Nephron progenitor cell (in vitro differentiated cells): ENCODE measurements around the gene KYNU.

Source experiments
- DNase-seq: peaks from one replicate; pipeline ENCODE4 v3.0.0; 2021
- H3K27ac Mint-ChIP-seq: 2 replicates; pipeline ENCODE4 v1.8.0; 2021; ENCODE audit warnings: mild to moderate bottlenecking, moderate library complexity, mixed read lengths
- H3K27me3 Mint-ChIP-seq: 2 replicates; pipeline ENCODE4 v1.8.0; 2021; ENCODE audit warnings: mild to moderate bottlenecking, low read depth, mixed read lengths; ENCODE audit not compliant: poor library complexity
- H3K36me3 Mint-ChIP-seq: 2 replicates; pipeline ENCODE4 v1.8.0; 2021; ENCODE audit warnings: low read depth, mixed read lengths
- H3K4me1 Mint-ChIP-seq: 2 replicates; pipeline ENCODE4 v1.8.0; 2021; ENCODE audit warnings: mixed read lengths
- H3K4me3 Mint-ChIP-seq: 2 replicates; pipeline ENCODE4 v1.8.0; 2021; ENCODE audit warnings: mild to moderate bottlenecking, moderate library complexity, mixed read lengths
- H3K9me3 Mint-ChIP-seq: 2 replicates; pipeline ENCODE4 v1.8.0; 2021; ENCODE audit warnings: mild to moderate bottlenecking, moderate library complexity, mixed read lengths
- CTCF ChIP-seq: fragments of 200-600 bp; sonication (generic); IDR thresholded peaks from 2 replicates; pipeline ENCODE4 v1.5.0; 2021; ENCODE audit warnings: antibody characterized with exemption

The KYNU gene

DNA sequence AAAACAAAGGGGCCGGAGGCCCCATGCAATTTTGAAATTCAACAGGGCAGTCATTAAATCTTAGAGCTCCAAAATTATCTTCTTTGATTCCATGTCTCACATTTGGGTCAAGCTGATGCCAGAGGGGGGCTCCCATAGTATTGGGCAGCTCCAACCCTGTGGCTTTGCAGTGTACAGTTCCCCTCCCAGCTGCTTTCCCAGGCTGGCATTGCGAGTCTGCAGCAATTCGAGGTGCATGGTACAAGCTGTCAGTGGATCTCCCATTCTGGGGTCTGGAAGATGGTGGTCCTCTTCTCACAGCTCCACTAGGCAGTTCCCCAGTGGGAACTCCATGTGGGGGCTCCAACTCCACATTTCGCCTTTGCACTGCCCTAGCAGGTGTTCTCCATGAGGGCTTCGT lies 179.1 kb downstream of the KYNU start:
- H3K36me3 Mint-ChIP-seq = peaks cover 5% of the 10 kb centered on the region
- no peaks in the 10 kb centered on the region for H3K4me1 Mint-ChIP-seq
- TF ChIP-seq CTCF = no peak

GRCh38 chr2:143058851-143059250 lies 181.4 kb downstream of the KYNU start:
- peaks cover 4% of the 10 kb centered on the region for H3K27me3 Mint-ChIP-seq
- no peak overlapping the region for H3K4me3 Mint-ChIP-seq
- DNase-seq = no peak
- no peak for TF ChIP-seq CTCF
- H3K27ac Mint-ChIP-seq = peak overlapping the region; percentile 79
- H3K9me3 Mint-ChIP-seq = peaks cover 16% of the 10 kb centered on the region
- H3K36me3 Mint-ChIP-seq = peaks cover 5% of the 10 kb centered on the region
- no peaks in the 10 kb centered on the region for H3K4me1 Mint-ChIP-seq

More for the DNA sequence above, 179.1 kb downstream of the KYNU start:
- Mint-ChIP-seq H3K27ac (no peak overlapping the region), H3K27me3 (peaks cover 4% of the 10 kb centered on the region), H3K4me3 (no peak overlapping the region), H3K9me3 (peaks cover 16% of the 10 kb centered on the region)
- DNase-seq = no peak

DNA sequence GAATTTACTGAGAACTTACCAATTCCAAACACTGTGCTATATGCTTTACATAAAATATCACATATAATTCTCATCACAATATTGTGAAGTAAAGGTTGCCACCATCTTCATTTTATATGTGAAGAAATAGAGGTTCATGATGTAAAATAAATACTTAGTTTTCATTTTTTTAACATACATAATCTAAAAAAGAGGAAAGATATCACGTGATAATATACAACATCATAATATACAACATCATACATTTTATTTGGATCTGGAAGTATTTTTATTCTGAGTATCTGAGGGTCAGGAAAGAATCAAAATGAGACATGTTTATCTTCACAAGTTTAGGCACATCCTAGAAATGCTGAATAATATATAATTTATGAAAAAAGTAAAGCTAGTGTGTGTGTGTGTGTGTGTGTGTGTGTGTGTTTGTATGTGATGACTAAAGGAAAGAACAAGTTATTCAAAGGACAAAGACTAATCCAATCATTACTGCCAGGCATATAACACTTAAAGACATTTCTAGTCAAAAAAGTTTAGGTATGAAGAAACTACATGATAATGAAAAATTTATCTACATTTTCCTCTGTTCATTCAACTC lies 186.2 kb downstream of the KYNU start:
- DNase-seq = no peak
- no peak overlapping the region for H3K27ac Mint-ChIP-seq
- H3K4me1 Mint-ChIP-seq = no peaks in the 10 kb centered on the region
- H3K27me3 Mint-ChIP-seq = peaks cover 4% of the 10 kb centered on the region
- H3K4me3 Mint-ChIP-seq = no peak overlapping the region
- H3K9me3 Mint-ChIP-seq = peaks cover 11% of the 10 kb centered on the region
- no peaks in the 10 kb centered on the region for H3K36me3 Mint-ChIP-seq
- TF ChIP-seq CTCF = no peak

DNA sequence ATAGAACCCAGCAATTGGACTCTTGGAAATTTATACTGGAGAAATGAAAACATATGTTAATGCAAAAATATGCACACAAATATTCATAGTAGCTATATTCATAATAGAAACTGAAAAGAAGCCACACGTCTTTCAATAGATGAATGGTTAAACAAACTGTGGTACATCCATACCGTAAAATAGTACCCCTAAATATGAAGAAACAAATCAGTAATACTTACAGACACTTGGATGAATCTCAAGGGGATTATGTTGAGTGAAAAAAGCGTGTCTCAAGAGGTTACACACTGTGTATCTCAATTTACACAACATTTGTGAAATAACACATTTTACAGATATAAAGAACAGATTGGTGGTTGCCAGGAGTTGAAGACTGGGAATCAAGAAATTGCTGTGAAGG lies 190.6 kb downstream of the KYNU start:
- Mint-ChIP-seq H3K9me3 (peaks cover 11% of the 10 kb centered on the region), H3K36me3 (no peaks in the 10 kb centered on the region), H3K27me3 (no peaks in the 10 kb centered on the region), H3K4me1 (no peaks in the 10 kb centered on the region), H3K27ac (no peak overlapping the region), H3K4me3 (no peak overlapping the region)
- TF ChIP-seq CTCF = no peak
- no peak for DNase-seq

DNA sequence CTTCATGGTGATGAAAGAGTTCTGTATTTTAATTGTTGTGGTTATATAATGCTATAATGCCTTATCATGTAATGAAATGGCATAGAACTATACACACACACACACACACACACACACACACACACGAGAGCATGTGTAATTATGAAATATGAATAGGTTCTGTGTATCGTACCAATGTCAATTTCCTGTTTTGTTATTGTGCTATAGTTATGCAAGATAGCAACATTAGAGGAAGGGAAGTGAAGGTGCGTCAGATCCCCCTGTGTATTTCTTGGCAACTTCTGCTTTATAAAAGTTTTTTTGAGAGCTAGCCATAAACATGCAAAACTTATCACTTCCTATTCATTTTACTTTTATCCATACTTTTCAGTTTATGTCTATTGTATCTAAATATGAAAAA lies 191.0 kb downstream of the KYNU start:
- H3K27me3 Mint-ChIP-seq = no peaks in the 10 kb centered on the region
- no peaks in the 10 kb centered on the region for H3K4me1 Mint-ChIP-seq
- no peak overlapping the region for H3K4me3 Mint-ChIP-seq
- H3K36me3 Mint-ChIP-seq = no peaks in the 10 kb centered on the region
- H3K9me3 Mint-ChIP-seq = peaks cover 11% of the 10 kb centered on the region
- DNase-seq = no peak
- TF ChIP-seq CTCF = no peak
- no peak overlapping the region for H3K27ac Mint-ChIP-seq

- Mint-ChIP-seq H3K9me3 (peaks cover 14% of the 10 kb centered on the region), H3K27ac (no peak overlapping the region), H3K27me3 (no peaks in the 10 kb centered on the region), H3K4me3 (no peak overlapping the region), H3K4me1 (no peaks in the 10 kb centered on the region), H3K36me3 (no peaks in the 10 kb centered on the region)
- no peak for TF ChIP-seq CTCF
- no peak for DNase-seq
These were observed 193.2 kb downstream of the KYNU start for GRCh38 chr2:143070704-143071103.
